Activated T-helper 17 cell treated with anti-CD3 and anti-CD28 coated beads, Interleukin-2, amount 50 U/mL, for 72 hours (primary cell): ENCODE measurements around the gene FAM110A. TPM values are rescaled to one million over a fixed set of nuclear protein-coding genes. Genes with fewer than 3 reads are reported as not detected.
"Not testable (repeated sequence)": the region's sequence is repeated elsewhere in the genome, so short reads cannot be mapped to it uniquely, and the experiment has no call there.

Source experiments
- ATAC-seq: fragments of 150-1000 bp; cut with Tn5 transposase; replicated peaks from 2 replicates; pipeline ENCODE4 v1.10.0; 2021; ENCODE audit warnings: mild to moderate bottlenecking, moderate library complexity
- H3K27ac Mint-ChIP-seq: one replicate; pipeline ENCODE4 v1.8.0; 2022; ENCODE audit warnings: mixed read lengths
- H3K27me3 Mint-ChIP-seq: one replicate; pipeline ENCODE4 v1.8.0; 2022; ENCODE audit warnings: mixed read lengths
- H3K36me3 Mint-ChIP-seq: one replicate; pipeline ENCODE4 v1.8.0; 2022; ENCODE audit warnings: low read depth, mild to moderate bottlenecking, mixed read lengths
- H3K4me1 Mint-ChIP-seq: one replicate; pipeline ENCODE4 v1.8.0; 2022; ENCODE audit warnings: mixed read lengths
- H3K4me3 Mint-ChIP-seq: one replicate; pipeline ENCODE4 v1.8.0; 2022; ENCODE audit warnings: mild to moderate bottlenecking, mixed read lengths
- H3K9me3 Mint-ChIP-seq: one replicate; pipeline ENCODE4 v1.8.0; 2022; ENCODE audit warnings: mixed read lengths
- total RNA-seq, 2 donors: library from RNA; stranded (reverse); gene quantifications; one replicate each; pipeline ENCODE4 v1.2.3, GENCODE V29; 2022

The FAM110A gene
- total RNA-seq, 2 donors from 2014 or later = 17.4 to 20.8 TPM

DNA sequence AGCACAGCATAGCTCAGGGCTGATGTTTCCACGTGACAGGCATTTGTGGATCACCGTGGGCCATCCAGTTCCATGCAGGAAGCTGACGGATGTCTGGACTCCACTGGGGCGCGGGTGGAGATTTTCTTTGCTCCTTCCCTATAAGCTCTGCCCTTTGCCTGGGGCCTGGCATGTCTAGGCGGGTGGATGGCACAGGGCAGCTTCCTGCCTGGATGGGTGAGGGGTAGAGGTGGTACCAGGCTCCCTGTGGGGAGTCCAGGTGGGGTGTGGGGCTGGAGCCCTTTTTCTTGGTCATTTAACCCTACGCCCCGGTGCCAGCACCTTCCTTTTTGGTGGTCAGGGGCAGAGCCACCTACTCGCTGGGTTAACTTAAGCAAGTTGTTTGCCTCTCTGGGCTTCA, 10.4 kb downstream of the FAM110A start:
- no peak overlapping the region for H3K27ac Mint-ChIP-seq
- H3K4me3 Mint-ChIP-seq = peak overlapping the region; percentile 84
- no peak for ATAC-seq
- peaks cover 10% of the 10 kb centered on the region for H3K36me3 Mint-ChIP-seq
- H3K9me3 Mint-ChIP-seq = no peaks in the 10 kb centered on the region
- H3K4me1 Mint-ChIP-seq = peaks cover 19% of the 10 kb centered on the region
- H3K27me3 Mint-ChIP-seq = no peaks in the 10 kb centered on the region

DNA sequence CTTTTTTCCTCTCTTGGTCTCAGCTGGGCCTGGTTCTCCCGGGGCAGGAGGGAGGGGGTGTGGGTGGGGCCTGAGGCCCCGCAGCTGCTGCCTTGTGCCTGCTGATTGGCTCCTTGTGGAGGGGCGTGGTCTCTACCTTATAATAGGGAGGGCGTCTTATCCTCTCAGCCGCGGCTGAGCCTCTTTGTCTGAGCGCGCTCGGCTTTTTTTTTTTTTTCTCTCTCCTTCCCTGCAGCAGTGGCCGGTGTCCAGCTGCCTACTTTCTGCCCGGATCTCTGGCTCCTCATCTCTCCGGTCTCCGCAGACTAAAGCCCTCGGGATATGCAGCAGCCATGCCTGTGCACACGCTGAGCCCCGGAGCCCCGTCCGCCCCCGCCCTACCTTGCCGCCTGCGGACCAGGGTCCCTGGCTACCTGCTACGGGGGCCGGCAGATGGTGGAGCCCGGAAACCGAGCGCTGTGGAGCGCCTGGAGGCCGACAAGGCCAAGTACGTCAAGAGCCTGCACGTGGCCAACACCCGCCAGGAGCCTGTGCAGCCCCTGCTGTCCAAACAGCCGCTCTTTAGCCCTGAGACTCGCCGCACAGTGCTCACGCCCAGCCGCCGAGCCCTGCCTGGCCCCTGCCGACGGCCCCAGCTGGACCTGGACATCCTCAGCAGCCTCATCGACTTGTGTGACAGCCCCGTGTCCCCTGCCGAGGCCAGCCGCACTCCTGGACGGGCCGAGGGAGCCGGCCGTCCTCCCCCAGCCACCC, 11.1 kb downstream of the FAM110A start:
- H3K4me1 Mint-ChIP-seq = peaks cover 19% of the 10 kb centered on the region
- peak overlapping the region; percentile 84 for H3K4me3 Mint-ChIP-seq
- H3K9me3 Mint-ChIP-seq = no peaks in the 10 kb centered on the region
- peak overlapping the region; percentile 15 for H3K27ac Mint-ChIP-seq
- ATAC-seq = peak; percentile 98
- no peaks in the 10 kb centered on the region for H3K27me3 Mint-ChIP-seq
- H3K36me3 Mint-ChIP-seq = peaks cover 10% of the 10 kb centered on the region

DNA sequence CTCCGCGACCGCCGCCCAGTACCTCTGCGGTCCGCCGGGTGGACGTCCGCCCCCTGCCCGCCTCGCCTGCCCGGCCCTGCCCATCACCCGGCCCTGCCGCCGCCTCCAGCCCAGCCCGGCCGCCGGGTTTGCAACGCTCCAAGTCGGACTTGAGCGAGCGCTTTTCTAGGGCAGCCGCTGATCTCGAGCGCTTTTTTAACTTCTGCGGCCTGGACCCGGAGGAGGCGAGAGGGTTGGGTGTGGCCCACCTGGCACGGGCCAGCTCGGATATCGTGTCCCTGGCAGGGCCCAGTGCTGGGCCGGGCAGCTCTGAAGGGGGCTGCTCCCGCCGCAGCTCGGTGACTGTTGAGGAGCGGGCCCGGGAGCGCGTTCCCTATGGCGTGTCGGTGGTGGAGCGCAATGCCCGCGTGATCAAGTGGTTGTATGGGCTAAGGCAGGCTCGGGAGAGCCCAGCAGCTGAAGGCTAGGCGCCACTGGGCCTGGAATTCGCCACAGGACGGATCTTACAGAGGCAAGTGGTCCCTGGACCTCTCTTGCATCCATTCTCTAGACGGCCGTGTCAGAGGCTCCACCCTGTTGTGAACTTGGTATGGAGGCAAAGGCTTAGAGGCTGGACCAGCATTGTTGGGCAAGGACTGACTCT, 11.8 kb downstream of the FAM110A start:
- no peak overlapping the region for H3K27ac Mint-ChIP-seq
- H3K27me3 Mint-ChIP-seq = no peaks in the 10 kb centered on the region
- ATAC-seq = no peak
- peaks cover 10% of the 10 kb centered on the region for H3K36me3 Mint-ChIP-seq
- H3K4me3 Mint-ChIP-seq = peak overlapping the region; percentile 84
- no peaks in the 10 kb centered on the region for H3K9me3 Mint-ChIP-seq
- H3K4me1 Mint-ChIP-seq = peaks cover 19% of the 10 kb centered on the region

DNA sequence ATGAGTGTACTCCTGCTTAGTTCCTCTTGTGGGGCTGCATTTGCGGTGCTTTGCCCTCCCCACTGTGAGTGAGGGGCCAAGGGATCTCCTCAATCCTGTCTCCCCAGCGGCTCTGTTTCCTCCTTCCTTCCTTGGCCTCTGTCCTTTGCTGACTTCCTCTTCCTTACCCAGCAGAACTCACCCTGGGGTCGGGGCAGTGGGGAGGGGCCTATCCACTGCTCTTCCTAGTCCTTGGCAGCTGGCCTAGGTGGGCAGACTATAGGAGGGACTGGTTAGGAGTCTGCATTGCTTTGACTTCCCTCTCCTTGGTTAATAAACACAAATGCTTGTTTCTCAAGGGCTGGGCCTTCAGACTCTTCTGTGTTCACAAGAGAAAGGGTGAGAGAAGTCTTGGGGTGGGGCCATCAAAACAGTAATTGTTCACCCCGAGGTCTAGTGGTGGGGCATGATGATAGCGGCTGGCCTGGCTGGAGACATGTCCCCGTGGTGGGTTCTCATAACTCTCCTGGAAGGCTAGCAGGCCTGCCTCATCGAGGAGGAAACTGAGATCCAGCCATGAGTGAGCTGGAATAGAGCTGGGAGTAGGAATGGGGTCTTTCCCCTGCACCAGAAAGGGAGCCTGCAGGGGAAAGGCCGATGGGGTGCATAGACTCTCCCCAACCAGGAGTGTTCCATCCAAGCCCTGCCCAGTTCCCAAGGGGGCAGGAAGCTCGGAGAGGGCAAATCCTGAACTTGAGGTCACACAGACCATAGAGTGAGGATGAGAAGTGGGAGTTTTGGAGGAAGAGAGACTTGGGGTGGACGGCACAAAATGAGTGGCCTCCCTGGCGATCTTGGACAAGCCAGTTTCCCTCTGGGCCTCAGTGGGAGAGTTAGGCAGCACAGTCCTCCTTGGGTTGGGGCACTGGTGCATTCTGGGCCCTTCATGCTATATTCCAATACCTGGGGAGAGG, 12.7 kb downstream of the FAM110A start:
- Mint-ChIP-seq H3K36me3 (peaks cover 10% of the 10 kb centered on the region), H3K27me3 (no peaks in the 10 kb centered on the region), H3K27ac (peak overlapping the region; percentile 82), H3K9me3 (no peaks in the 10 kb centered on the region), H3K4me1 (peaks cover 19% of the 10 kb centered on the region), H3K4me3 (peak overlapping the region; percentile 84)
- ATAC-seq = no peak

DNA sequence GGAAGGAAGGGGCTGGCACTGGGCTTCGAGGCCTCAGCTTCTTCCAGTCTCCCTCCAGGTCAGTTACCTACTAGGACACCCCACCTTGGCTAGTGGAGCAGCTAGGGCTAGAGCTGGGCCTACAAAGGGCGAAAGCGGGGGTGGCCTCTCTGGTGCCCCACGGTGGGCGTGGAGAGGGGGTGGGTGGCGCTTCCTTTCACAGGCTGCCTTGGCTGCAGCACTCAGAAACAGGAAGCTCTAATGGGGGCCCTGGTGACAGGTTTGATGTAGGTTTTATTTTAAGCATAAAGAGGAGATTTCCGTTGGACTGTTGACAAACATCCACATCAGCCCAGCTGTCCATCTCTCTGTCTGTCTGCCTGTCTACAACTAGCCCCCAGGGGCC, 13.4 kb downstream of the FAM110A start:
- ATAC-seq = peak; percentile 14
- peaks cover 10% of the 10 kb centered on the region for H3K36me3 Mint-ChIP-seq
- no peaks in the 10 kb centered on the region for H3K9me3 Mint-ChIP-seq
- H3K4me1 Mint-ChIP-seq = peaks cover 23% of the 10 kb centered on the region
- H3K27ac Mint-ChIP-seq = peak overlapping the region; percentile 82
- H3K27me3 Mint-ChIP-seq = no peaks in the 10 kb centered on the region
- H3K4me3 Mint-ChIP-seq = peak overlapping the region; percentile 84

DNA sequence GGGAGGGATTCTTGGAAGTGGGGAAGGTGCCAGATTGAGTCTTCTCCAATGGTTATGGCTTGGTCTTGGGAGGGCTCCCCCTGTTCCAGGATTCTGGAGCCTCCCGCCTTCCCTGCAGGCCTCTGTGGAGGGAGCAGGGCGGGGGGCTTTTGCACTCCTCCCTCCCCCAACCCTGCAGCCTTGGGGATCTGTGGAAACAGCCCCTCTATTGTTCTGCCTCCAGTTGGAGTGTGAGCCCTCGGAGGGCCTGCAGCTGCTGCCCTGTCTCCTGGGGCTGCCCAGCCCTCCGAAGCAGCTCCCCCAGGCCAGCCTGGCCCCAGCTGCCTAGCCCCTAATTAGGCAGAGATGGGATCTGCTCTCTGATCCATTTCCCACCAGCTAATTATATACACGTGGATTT, 14.7 kb downstream of the FAM110A start:
- H3K4me3 Mint-ChIP-seq = no peak overlapping the region
- H3K27me3 Mint-ChIP-seq = no peaks in the 10 kb centered on the region
- H3K27ac Mint-ChIP-seq = peak overlapping the region; percentile 38

DNA sequence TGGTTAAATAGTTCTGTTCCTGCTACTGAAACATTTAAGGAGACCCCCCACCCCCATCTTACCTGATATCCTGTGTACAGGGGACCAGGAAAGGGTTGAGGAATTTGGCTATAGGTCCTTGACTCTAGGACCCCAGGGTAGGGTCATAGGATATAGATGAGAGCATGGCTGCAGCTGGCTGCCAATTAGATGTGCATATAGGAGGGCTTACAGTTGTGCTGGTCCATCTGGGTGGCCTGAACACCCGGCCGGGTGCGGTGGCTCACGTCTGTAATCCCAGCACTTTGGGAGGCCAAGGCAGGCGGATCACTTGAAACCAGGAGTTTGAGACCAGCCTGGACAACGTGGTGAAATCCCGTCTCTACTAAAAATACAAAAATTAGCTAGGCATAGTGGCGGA, 15.2 kb downstream of the FAM110A start:
- peak overlapping the region; percentile 38 for H3K27ac Mint-ChIP-seq
- peaks cover 32% of the 10 kb centered on the region for H3K4me1 Mint-ChIP-seq
- H3K4me3 Mint-ChIP-seq, H3K9me3 Mint-ChIP-seq, H3K27me3 Mint-ChIP-seq, ATAC-seq: not testable (repeated sequence)
- peaks cover 10% of the 10 kb centered on the region for H3K36me3 Mint-ChIP-seq

More for the DNA sequence above, 14.7 kb downstream of the FAM110A start:
- no peak for ATAC-seq
- Mint-ChIP-seq H3K9me3 (no peaks in the 10 kb centered on the region), H3K4me1 (peaks cover 26% of the 10 kb centered on the region), H3K36me3 (peaks cover 10% of the 10 kb centered on the region)

DNA sequence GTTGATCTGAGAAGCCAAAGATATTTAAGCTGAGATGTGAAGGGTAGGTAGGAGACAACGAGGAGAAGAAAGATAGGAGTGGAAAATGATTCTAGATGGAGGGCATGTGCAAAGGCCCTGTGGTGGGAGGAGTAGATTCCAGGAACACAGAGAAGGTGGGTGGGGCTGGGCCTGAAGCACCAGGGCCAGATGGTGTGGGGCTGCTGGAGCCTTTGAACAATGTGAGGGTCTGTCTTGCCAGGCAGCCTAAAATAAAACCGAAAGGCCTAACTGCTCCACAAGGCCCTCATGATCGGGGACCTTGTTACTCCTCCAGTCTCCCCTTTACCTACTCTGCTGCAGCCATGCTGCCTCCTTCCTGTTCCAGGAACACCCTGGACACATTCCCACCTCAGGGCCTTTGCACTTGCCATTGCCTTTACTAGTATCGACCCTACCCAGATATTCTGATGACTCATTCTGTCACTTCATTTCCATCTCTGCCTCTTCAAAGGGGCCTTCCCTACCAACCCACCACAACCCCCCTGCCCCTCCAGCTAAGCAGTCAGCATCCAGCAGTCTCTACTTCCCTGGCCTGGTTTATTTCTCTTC, 20.0 kb downstream of the FAM110A start:
- no peaks in the 10 kb centered on the region for H3K9me3 Mint-ChIP-seq
- peaks cover 31% of the 10 kb centered on the region for H3K4me1 Mint-ChIP-seq
- peak; percentile 34 for ATAC-seq
- no peaks in the 10 kb centered on the region for H3K36me3 Mint-ChIP-seq
- H3K4me3 Mint-ChIP-seq = no peak overlapping the region
- peak overlapping the region; percentile 26 for H3K27ac Mint-ChIP-seq
- no peaks in the 10 kb centered on the region for H3K27me3 Mint-ChIP-seq

DNA sequence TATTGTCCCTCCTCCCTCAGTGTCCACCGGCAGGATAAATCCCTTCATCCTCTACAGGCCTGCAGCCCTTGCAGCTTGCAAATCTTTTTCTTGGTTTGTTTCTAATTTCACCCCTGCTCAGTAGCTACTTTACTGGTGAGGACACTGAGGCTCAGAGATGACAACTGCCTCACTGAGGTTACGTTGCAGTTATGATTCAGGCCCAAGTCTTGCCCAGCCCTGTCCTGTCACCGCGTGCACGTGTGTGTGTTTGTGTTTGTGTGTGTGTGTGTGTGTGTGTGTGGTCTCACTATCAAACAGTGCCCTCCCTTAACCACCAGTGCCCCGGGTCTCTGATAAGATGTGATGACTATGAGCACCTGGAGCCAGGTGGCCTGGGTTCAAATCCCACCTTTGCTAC, 21.1 kb downstream of the FAM110A start:
- no peak overlapping the region for H3K27ac Mint-ChIP-seq
- no peak for ATAC-seq
- no peaks in the 10 kb centered on the region for H3K27me3 Mint-ChIP-seq
- H3K4me1 Mint-ChIP-seq = peaks cover 37% of the 10 kb centered on the region
- no peaks in the 10 kb centered on the region for H3K36me3 Mint-ChIP-seq
- H3K4me3 Mint-ChIP-seq = no peak overlapping the region
- H3K9me3 Mint-ChIP-seq = no peaks in the 10 kb centered on the region

DNA sequence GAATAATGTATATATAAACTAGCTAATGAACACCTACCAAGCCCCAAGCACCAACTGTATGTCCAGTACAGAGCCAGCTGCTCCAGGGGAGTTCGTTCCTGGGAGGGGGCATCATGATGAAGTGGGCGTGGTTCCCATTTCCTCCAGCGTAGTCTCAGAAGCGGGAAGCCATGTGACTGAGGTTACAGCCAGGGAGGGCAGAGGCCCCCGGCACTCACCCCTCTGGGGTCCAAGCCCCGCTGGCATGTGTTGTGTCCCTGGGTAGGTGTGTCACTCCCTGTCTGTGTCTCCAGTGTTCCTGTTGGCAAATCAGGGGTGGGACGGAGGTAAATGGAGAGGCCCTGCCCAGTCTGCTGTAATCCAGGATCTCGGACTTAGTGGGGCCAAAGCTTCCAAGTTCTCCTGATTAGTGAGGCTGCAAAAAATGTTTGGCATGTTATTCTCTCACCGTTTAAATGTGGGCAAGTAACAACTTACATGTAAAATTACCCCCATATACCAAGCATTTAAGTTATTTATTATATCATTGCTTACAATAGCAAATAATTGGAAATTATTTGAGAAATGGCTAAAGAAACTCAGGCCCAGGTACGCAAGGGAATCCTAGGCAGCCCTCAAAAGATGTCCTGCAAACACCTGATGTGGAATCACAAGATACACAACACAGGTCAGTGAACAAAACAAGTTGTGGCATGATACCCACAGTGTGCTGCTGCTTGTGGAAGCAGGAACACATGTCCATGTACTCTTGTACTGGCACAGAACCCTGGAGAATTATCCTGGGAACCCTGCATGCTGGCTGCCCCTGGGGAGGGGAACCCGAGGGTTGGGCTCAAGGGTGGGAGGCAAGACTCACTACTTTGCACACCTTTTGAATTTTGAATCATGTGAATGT, 22.2 kb downstream of the FAM110A start:
- Mint-ChIP-seq H3K9me3 (no peaks in the 10 kb centered on the region), H3K27me3 (no peaks in the 10 kb centered on the region), H3K27ac (no peak overlapping the region), H3K36me3 (no peaks in the 10 kb centered on the region), H3K4me1 (peaks cover 45% of the 10 kb centered on the region), H3K4me3 (peak overlapping the region; percentile 33)
- ATAC-seq = no peak

DNA sequence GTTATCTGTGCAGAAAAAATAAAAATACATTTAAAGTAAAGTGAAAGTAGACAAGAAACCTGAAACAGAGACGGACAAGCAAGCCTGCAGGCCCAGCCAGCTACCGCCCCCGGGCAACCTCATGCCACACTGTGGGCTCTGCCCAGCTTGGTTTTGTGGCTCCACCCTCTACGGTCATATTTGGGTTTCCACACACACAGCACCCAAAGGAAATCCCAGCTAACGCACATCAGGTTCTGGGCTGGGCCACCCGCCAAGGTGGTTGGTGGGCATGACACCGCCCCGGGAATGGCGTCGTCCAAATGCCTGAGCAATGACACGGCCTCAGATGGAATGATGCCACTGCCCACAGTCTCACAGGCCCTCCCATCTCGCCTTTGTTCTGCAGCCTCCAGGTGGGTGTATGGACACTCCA, 22.9 kb downstream of the FAM110A start:
- peak; percentile 72 for ATAC-seq
- Mint-ChIP-seq H3K27me3 (no peaks in the 10 kb centered on the region), H3K36me3 (no peaks in the 10 kb centered on the region), H3K27ac (no peak overlapping the region), H3K9me3 (no peaks in the 10 kb centered on the region), H3K4me1 (peaks cover 45% of the 10 kb centered on the region), H3K4me3 (peak overlapping the region; percentile 33)

DNA sequence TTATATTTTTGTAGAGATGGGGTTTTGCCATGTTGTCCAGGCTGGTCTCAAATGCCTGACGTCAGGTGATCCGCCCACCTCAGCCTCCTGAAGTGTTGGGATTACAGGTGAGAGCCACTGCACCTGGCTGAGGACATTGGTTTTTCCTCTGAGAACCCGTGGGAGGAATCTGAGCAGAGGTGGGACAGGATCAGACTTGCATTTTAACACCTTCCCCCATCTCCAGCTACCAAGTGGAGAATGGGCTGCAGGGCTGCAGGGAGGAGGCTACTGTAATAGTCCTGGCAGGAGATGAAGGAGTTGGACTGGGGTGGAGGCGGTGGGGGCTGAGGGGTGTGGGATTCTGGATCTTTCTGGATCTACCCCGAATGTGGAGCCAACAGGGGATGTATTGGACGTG, 24.5 kb downstream of the FAM110A start:
- no peak overlapping the region for H3K4me3 Mint-ChIP-seq
- no peaks in the 10 kb centered on the region for H3K9me3 Mint-ChIP-seq
- H3K27me3 Mint-ChIP-seq = no peaks in the 10 kb centered on the region
- peaks cover 40% of the 10 kb centered on the region for H3K4me1 Mint-ChIP-seq
- ATAC-seq = no peak
- H3K27ac Mint-ChIP-seq = peak overlapping the region; percentile 36
- H3K36me3 Mint-ChIP-seq = no peaks in the 10 kb centered on the region

DNA sequence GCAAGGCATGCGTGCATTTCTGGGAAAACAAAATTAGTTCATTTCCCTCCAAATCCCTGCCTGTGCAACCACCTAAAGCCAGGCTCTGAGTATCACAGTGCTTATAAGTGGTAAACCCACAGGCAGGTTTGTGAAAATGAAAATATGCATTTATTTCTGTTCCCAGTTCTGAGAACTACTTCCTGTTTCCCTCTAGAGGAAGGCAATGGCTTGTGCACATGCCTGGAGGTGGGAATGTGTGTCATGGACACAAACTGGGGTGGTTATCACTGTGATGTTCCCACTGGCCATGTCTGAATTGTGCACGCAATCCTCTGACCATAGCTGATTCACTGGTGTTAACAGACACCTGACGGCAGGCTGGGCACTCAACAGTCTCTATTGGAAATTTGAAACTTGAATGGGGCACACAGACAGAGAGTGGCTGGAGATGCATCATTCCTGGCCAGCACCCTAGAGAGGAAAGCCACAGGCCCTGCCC, 26.3 kb downstream of the FAM110A start:
- H3K4me3 Mint-ChIP-seq = peak overlapping the region; percentile 47
- H3K27ac Mint-ChIP-seq = peak overlapping the region; percentile 28
- peaks cover 26% of the 10 kb centered on the region for H3K4me1 Mint-ChIP-seq
- H3K9me3 Mint-ChIP-seq = no peaks in the 10 kb centered on the region
- no peaks in the 10 kb centered on the region for H3K36me3 Mint-ChIP-seq
- peak; percentile 61 for ATAC-seq
- H3K27me3 Mint-ChIP-seq = no peaks in the 10 kb centered on the region
